ENCODE data around the gene SPPL3.

GRCh38 chr12:120736404-120737331, 167.5 kb downstream of the SPPL3 start:
- no peak for TF ChIP-seq ZNF266 (tag by site-specific recombination; IDR thresholded peaks at IDR 0.05; ENCODE audit: low read depth)
- no peak for TF ChIP-seq ZBTB1 (tag by site-specific recombination; IDR thresholded peaks at IDR 0.05)
- TF ChIP-seq, protein P1, sequence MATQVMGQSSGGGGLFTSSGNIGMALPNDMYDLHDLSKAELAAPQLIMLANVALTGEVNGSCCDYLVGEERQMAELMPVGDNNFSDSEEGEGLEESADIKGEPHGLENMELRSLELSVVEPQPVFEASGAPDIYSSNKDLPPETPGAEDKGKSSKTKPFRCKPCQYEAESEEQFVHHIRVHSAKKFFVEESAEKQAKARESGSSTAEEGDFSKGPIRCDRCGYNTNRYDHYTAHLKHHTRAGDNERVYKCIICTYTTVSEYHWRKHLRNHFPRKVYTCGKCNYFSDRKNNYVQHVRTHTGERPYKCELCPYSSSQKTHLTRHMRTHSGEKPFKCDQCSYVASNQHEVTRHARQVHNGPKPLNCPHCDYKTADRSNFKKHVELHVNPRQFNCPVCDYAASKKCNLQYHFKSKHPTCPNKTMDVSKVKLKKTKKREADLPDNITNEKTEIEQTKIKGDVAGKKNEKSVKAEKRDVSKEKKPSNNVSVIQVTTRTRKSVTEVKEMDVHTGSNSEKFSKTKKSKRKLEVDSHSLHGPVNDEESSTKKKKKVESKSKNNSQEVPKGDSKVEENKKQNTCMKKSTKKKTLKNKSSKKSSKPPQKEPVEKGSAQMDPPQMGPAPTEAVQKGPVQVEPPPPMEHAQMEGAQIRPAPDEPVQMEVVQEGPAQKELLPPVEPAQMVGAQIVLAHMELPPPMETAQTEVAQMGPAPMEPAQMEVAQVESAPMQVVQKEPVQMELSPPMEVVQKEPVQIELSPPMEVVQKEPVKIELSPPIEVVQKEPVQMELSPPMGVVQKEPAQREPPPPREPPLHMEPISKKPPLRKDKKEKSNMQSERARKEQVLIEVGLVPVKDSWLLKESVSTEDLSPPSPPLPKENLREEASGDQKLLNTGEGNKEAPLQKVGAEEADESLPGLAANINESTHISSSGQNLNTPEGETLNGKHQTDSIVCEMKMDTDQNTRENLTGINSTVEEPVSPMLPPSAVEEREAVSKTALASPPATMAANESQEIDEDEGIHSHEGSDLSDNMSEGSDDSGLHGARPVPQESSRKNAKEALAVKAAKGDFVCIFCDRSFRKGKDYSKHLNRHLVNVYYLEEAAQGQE (tag by site-specific recombination; IDR thresholded peaks at IDR 0.05) = no peak
- TF ChIP-seq ZNF560 (tag by site-specific recombination; IDR thresholded peaks at IDR 0.05; ENCODE audit: borderline replicate concordance) = no peak
- no peak for TF ChIP-seq ZNF513 (tag by site-specific recombination; IDR thresholded peaks at IDR 0.05)

Data from HEK293 (cell line).